Loucy (cell line): ENCODE data around the gene CD46.

Experiments used
- H2AFZ ChIP-seq: fragments of 200-600 bp; sonication (generic); 2 replicates; pipeline ENCODE4 v1.6.0; 2016; ENCODE audit warnings: antibody characterized with exemption, mild to moderate bottlenecking, low read length, moderate library complexity
- H3F3A ChIP-seq: fragments of 200-600 bp; 2 replicates; pipeline ENCODE4 v1.6.0; 2016; ENCODE audit warnings: antibody characterized with exemption, low read depth, mild to moderate bottlenecking
- H3K27me3 ChIP-seq: fragments of 200-600 bp; sonication (generic); 2 replicates; pipeline ENCODE4 v1.6.1; 2014; ENCODE audit warnings: low read length, mild to moderate bottlenecking; ENCODE audit not compliant: insufficient read depth, poor library complexity, severe bottlenecking
- H3K36me3 ChIP-seq: fragments of 200-600 bp; sonication (generic); 2 replicates; pipeline ENCODE4 v1.6.1; 2016; ENCODE audit warnings: low read length; ENCODE audit not compliant: insufficient read depth
- H3K4me1 ChIP-seq: fragments of 200-600 bp; sonication (generic); 2 replicates; pipeline ENCODE4 v1.5.1; 2014; ENCODE audit warnings: low read length, mild to moderate bottlenecking; ENCODE audit not compliant: insufficient read depth, poor library complexity, severe bottlenecking
- H3K4me2 ChIP-seq: fragments of 200-600 bp; sonication (generic); 2 replicates; pipeline ENCODE4 v1.6.0; 2014; ENCODE audit warnings: antibody characterized with exemption, low read length, low read depth, mild to moderate bottlenecking; ENCODE audit not compliant: poor library complexity, severe bottlenecking
- H3K4me3 ChIP-seq: fragments of 200-600 bp; sonication (generic); 2 replicates; pipeline ENCODE4 v1.5.1; 2014; ENCODE audit warnings: low read length, mild to moderate bottlenecking, mixed read lengths; ENCODE audit not compliant: poor library complexity, severe bottlenecking
- H3K79me2 ChIP-seq: fragments of 200-600 bp; sonication (generic); 2 replicates; pipeline ENCODE4 v1.6.1; 2014; ENCODE audit warnings: low read length; ENCODE audit not compliant: insufficient read depth
- H3K9ac ChIP-seq: fragments of 200-600 bp; sonication (generic); 2 replicates; pipeline ENCODE4 v1.6.0; 2014; ENCODE audit warnings: mild to moderate bottlenecking, low read depth, low read length, moderate library complexity; ENCODE audit not compliant: poor library complexity, severe bottlenecking
- H3K9me2 ChIP-seq: fragments of 200-600 bp; sonication (generic); replicated peaks from 2 replicates; pipeline ENCODE4 v1.6.1; 2016; ENCODE audit warnings: low read depth, low read length, mixed read lengths
- H3K9me3 ChIP-seq: fragments of 200-600 bp; sonication (generic); 2 replicates; pipeline ENCODE4 v1.6.1; 2014; ENCODE audit warnings: mild to moderate bottlenecking, antibody characterized with exemption, low read length, low read depth; ENCODE audit not compliant: insufficient read depth
- H4K20me1 ChIP-seq: fragments of 200-600 bp; sonication (generic); 2 replicates; pipeline ENCODE4 v1.6.0; 2014; ENCODE audit warnings: antibody characterized with exemption, low read length, mild to moderate bottlenecking; ENCODE audit not compliant: insufficient read depth, poor library complexity, severe bottlenecking
- CTCF ChIP-seq: fragments of 200-600 bp; sonication (generic); conservative IDR thresholded peaks from 2 replicates; pipeline ENCODE4 v1.5.1; 2014; ENCODE audit warnings: mild to moderate bottlenecking, antibody characterized with exemption, low read length
- EZH2phosphoT487 ChIP-seq: fragments of 200-600 bp; IDR thresholded peaks from 2 replicates; pipeline ENCODE4 v1.6.1; 2018; ENCODE audit warnings: antibody characterized with exemption, mild to moderate bottlenecking, moderate library complexity, borderline replicate concordance

CD46 gene

GRCh38 chr1:207820568-207821463 is 69.0 kb downstream of the CD46 start:
- H4K20me1 ChIP-seq, result peaks cover 94% of the 10 kb centered on the region
- no peak overlapping the region for H3K4me2 ChIP-seq
- H3K27me3 ChIP-seq, result no peaks in the 10 kb centered on the region
- peaks cover 97% of the 10 kb centered on the region for H3K79me2 ChIP-seq
- no peak overlapping the region for H3K9ac ChIP-seq
- no peak overlapping the region for H3K4me3 ChIP-seq
- peaks cover 88% of the 10 kb centered on the region; the same call in 1 of the 2 replicates for H3K36me3 ChIP-seq
- H3F3A ChIP-seq, result no peaks in the 10 kb centered on the region
- no peaks in the 10 kb centered on the region for H3K9me3 ChIP-seq
- no peak for TF ChIP-seq EZH2phosphoT487
- no peak for TF ChIP-seq CTCF
- no peak overlapping the region for H2AFZ ChIP-seq
- peaks cover 17% of the 10 kb centered on the region for H3K4me1 ChIP-seq
- no peaks in the 10 kb centered on the region for H3K9me2 ChIP-seq

GRCh38 chr1:207821464-207822045 is 69.7 kb downstream of the CD46 start:
- H3K4me2 ChIP-seq, result no peak overlapping the region
- no peaks in the 10 kb centered on the region for H3K9me3 ChIP-seq
- H3K9me2 ChIP-seq, result no peaks in the 10 kb centered on the region
- H4K20me1 ChIP-seq, result peaks cover 94% of the 10 kb centered on the region
- no peak overlapping the region for H3K9ac ChIP-seq
- no peak overlapping the region for H3K4me3 ChIP-seq
- TF ChIP-seq CTCF, result no peak
- TF ChIP-seq EZH2phosphoT487, result no peak
- peaks cover 10% of the 10 kb centered on the region for H3K4me1 ChIP-seq
- no peak overlapping the region for H2AFZ ChIP-seq
- no peaks in the 10 kb centered on the region for H3F3A ChIP-seq
- H3K79me2 ChIP-seq, result peaks cover 97% of the 10 kb centered on the region
- no peaks in the 10 kb centered on the region for H3K27me3 ChIP-seq
- peaks cover 88% of the 10 kb centered on the region; the same call in 1 of the 2 replicates for H3K36me3 ChIP-seq

- TF ChIP-seq CTCF (no peak), EZH2phosphoT487 (no peak)
- Histone ChIP-seq H3K4me1 (peaks cover 10% of the 10 kb centered on the region), H3K27me3 (no peaks in the 10 kb centered on the region), H4K20me1 (peaks cover 94% of the 10 kb centered on the region), H3K36me3 (peaks cover 88% of the 10 kb centered on the region), H3K4me3 (no peak overlapping the region), H3K79me2 (peaks cover 97% of the 10 kb centered on the region), H3K9me2 (no peaks in the 10 kb centered on the region), H3K4me2 (no peak overlapping the region), H3K9me3 (no peaks in the 10 kb centered on the region), H2AFZ (no peak overlapping the region), H3F3A (no peaks in the 10 kb centered on the region), H3K9ac (no peak overlapping the region)
Measured at GRCh38 chr1:207822124-207822601, 70.3 kb downstream of the CD46 start.
